Measurements from ENCODE around the gene SLC37A2.
A peak's percentile ranks its signal among the peaks of the same experiment; 100 is the strongest.
"Not testable (repeated sequence)": the region's sequence is repeated elsewhere in the genome, so short reads cannot be mapped to it uniquely, and the experiment has no call there.

Gene SLC37A2

DNA sequence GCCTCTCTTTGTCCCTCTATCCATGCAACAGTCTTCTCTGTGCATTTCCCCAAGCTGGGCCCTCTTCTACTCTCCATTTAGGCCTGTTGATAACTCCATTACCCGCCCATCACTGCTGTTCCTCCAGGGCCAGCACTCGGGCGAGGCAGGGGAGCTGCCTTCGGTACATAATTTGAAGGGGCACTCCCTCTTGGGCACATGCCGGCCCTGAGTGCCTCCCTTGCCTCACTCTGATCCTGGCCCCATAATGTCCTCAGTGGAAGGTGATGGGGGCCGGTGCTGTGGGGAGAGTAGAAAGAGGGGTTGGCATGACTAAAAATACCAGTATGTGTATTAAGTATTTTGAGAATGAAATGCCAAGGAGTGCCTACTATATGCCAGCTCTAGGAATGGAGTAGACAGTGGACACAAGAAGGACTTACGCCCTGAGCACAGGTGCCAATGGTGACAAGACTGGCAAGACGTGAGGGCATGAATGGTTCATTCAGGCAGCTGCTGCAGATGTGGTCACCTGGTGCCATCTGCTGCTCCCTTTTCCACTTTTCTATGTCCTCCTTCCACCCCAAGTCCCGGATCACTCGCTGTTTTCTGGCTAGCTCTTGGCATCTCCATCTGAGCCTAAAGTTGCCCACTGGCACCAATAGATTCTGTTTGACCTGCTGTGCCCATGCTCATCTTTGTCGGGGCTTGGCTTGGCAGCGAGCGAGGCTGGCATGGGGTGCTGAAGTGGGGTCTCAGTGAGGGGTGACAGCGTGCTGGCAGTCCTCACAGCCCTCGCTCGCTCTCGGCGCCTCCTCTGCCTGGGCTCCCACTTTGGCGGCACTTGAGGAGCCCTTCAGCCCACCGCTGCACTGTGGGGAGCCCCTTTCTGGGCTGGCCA, 25.7 kb downstream of the SLC37A2 start:
- no peak overlapping the region for H3K4me3 ChIP-seq (ENCODE audit: low read length)
- TF ChIP-seq, protein P1, sequence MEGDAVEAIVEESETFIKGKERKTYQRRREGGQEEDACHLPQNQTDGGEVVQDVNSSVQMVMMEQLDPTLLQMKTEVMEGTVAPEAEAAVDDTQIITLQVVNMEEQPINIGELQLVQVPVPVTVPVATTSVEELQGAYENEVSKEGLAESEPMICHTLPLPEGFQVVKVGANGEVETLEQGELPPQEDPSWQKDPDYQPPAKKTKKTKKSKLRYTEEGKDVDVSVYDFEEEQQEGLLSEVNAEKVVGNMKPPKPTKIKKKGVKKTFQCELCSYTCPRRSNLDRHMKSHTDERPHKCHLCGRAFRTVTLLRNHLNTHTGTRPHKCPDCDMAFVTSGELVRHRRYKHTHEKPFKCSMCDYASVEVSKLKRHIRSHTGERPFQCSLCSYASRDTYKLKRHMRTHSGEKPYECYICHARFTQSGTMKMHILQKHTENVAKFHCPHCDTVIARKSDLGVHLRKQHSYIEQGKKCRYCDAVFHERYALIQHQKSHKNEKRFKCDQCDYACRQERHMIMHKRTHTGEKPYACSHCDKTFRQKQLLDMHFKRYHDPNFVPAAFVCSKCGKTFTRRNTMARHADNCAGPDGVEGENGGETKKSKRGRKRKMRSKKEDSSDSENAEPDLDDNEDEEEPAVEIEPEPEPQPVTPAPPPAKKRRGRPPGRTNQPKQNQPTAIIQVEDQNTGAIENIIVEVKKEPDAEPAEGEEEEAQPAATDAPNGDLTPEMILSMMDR (conservative IDR thresholded peaks at IDR 0.05; ENCODE audit: low read depth, low read length): no peak
- DNase-seq (ENCODE audit: low read depth): no peak

DNA sequence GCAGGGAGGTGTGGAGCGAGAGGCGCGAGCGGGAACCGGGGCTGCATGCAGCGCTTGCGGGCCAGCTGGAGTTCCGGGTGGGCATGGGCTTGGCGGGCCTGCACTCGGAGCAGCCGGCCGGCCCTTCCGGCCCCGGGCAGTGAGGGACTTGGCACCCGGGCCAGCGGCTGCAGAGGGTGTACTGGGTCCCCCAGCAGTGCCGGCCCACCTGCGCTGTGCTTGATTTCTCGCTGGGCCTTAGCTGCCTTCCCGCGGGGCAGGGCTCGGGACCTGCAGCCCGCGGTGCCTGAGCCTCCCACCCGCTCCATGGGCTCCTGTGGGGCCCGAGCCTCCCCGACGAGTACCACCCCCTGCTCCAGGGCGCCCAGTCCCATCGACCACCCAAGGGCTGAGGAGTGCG, 26.4 kb downstream of the SLC37A2 start:
- H3K4me3 ChIP-seq (ENCODE audit: low read length); DNase-seq (ENCODE audit: low read depth): not testable (repeated sequence)

DNA sequence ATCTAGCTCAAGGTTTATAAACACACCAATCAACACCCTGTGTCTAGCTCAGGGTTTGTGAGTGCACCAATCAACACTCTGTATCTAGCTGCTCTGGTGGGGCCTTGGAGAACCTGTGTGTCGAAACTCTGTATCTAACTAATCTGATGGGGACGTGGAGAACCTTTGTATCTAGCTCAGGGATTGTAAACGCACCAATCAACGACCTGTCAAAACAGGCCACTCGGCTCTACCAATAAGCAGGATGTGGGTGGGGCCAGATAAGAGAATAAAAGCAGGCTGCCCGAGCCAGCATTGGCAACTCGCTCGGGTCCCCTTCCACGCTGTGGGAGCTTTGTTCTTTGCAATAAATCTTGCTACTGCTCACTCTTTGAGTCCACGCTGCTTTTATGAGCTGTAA, 27.0 kb downstream of the SLC37A2 start:
- not testable (repeated sequence) for DNase-seq (ENCODE audit: low read depth); H3K4me3 ChIP-seq (ENCODE audit: low read length)

DNA sequence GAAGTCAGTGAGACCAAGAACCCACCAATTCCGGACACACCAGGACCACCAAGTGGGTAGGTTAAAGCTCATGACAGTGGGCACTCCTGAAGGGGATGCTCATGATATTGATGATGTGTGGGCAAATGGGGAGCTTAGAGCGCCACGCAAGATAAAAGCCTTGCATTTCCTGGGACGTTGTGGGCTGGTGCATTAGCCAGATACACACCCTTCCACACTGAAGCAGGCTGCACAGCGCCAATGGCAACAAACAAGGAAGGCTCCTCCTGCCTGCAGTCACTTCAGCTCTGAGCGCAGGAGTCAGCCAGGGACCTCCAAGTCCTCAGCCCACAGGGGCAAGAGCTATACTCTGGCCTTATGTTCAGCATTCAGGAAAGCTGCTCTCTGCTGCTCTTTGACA, 27.7 kb downstream of the SLC37A2 start:
- TF ChIP-seq, protein P1 (conservative IDR thresholded peaks at IDR 0.05; ENCODE audit: low read depth, low read length): no peak
- no peak for DNase-seq (ENCODE audit: low read depth)
- no peak overlapping the region for H3K4me3 ChIP-seq (ENCODE audit: low read length)

DNA sequence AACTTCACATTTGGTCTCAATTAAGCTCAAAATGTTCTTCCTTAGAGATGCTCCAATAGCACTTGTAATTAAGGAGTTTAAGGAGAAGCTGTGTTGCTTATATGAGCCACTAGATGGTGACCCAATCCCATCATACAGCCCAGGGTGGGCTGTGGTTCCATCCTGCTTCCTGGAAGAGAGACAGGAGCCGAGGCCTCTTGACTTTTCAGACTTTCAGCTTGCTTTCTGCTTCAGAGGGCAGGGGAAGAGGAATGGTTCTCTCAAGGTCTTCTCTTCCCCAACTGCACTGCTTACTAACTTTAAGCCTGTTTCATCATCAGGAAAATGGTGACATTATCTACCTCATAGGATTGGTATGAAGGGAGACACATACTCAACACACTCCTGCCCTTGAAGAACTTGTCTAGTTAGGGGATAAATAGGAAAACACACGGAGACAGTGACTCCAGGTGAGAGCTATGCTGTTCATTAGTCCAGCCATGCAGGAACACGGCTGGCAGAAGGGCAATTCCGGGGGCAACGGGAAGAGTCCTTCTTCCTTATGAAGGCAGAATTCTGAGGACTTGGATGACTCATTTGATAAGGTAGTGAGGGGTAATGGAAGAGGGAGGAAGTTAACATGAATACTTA, 28.3 kb downstream of the SLC37A2 start:
- TF ChIP-seq, protein P1 (conservative IDR thresholded peaks at IDR 0.05; ENCODE audit: low read depth, low read length): peak; percentile 63
- DNase-seq (ENCODE audit: low read depth): peak; percentile 21
- H3K4me3 ChIP-seq (ENCODE audit: low read length): no peak overlapping the region

DNA sequence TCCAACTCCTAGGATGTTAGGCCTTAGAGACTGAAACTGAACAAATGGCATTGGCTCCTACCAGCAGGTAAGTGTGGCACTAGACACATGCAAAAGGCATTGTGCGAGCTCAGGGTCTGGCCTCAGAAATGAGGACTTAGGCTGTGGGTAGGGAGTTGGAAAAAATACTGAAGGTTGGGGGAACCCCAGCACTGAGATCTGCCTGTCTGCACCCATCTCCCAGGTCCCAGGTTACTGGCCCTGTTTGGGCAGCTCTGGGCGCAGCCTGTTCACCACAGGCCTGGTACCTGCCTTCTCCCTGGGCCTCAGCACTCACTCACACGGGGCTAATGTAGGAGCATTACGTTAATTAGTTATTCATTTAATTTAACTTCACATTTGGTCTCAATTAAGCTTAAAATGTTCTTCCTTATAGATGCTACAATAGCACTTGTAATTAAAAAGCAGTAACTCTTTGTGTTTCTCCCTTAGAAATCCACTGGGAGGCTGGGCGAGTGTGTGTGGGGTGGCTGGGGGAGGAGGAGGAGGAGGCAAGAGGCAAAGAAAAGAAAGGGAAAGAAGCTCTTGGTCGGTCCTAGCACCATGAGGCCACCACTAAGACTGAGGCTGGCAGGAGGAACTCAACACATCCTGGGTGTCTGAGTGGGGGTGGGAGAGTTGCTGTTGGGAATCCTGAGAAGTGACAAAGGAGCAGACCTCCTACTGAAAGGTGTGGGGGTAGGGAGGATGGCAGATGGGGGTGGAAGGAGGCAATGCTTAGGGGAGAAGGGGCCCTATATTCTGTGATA, 29.0 kb downstream of the SLC37A2 start:
- DNase-seq (ENCODE audit: low read depth): no peak
- H3K4me3 ChIP-seq (ENCODE audit: low read length): no peak overlapping the region
- TF ChIP-seq, protein P1 (conservative IDR thresholded peaks at IDR 0.05; ENCODE audit: low read depth, low read length): no peak

DNA sequence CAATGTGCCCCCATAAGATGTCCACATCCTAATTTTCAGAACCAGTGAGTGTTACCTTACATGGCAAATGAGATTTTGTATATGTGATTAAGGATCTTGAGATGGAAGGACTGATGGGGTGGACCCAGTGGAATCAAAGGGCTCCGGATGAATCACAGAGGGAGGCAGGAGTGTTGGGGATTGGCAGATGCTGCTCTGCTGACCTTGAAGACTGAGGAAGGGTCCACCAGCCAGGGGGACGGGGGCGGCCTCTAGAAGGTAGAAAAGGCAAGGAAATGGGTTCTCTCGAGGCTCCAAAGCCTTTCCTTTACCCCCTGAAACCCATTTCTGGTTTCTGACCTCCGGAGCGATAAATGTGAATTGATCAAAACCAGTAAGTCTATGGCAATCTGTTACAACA, 29.6 kb downstream of the SLC37A2 start:
- TF ChIP-seq, protein P1 (conservative IDR thresholded peaks at IDR 0.05; ENCODE audit: low read depth, low read length): no peak

More for the DNA sequence above, 29.6 kb downstream of the SLC37A2 start:
- no peak for DNase-seq (ENCODE audit: low read depth)
- no peak overlapping the region for H3K4me3 ChIP-seq (ENCODE audit: low read length)
